GM12891 (cell line): ENCODE data around the gene OVCA2.

ENCODE experiments used
- PAX5 ChIP-seq: IDR thresholded peaks from 2 replicates; pipeline ENCODE4 v1.6.1; 2011; ENCODE audit warnings: low read length, moderate library complexity, mild to moderate bottlenecking; ENCODE audit not compliant: insufficient read depth, severe bottlenecking
- POLR2A ChIP-seq: IDR thresholded peaks from 2 replicates; pipeline ENCODE4 v1.6.1; 2011; ENCODE audit warnings: low read depth, low read length, control low read depth
- POLR2AphosphoS5 ChIP-seq: IDR thresholded peaks from 2 replicates; pipeline ENCODE4 v1.6.1; 2011; ENCODE audit warnings: low read depth, low read length, control low read depth
- POU2F2 ChIP-seq: IDR thresholded peaks from 2 replicates; pipeline ENCODE4 v1.6.1; 2011; ENCODE audit warnings: low read depth, mild to moderate bottlenecking, control low read depth, low read length, moderate library complexity
- SPI1 ChIP-seq: IDR thresholded peaks from 2 replicates; pipeline ENCODE4 v1.6.1; 2011; ENCODE audit warnings: low read depth, low read length, control low read depth
- TAF1 ChIP-seq: IDR thresholded peaks from 2 replicates; pipeline ENCODE4 v1.6.1; 2011; ENCODE audit warnings: low read depth, low read length, control low read depth

GRCh38 chr17:2089021-2089422 lies 47.2 kb downstream of the OVCA2 start:
- TF ChIP-seq POLR2A (no peak; the same call in 1 of the 2 replicates), POLR2AphosphoS5 (no peak), TAF1 (no peak), POU2F2 (no peak), SPI1 (no peak), PAX5 (no peak)
